Measurements from ENCODE around the gene ATRN. TPM values are rescaled to one million over a fixed set of nuclear protein-coding genes. Genes with fewer than 3 reads are reported as not detected.

The ATRN gene
- total and polyA plus RNA-seq, 2 of the 8 experiments (the other 6 are each of a cell fraction or from before 2014, with no cell fraction given) = 12.0 to 17.4 TPM

DNA sequence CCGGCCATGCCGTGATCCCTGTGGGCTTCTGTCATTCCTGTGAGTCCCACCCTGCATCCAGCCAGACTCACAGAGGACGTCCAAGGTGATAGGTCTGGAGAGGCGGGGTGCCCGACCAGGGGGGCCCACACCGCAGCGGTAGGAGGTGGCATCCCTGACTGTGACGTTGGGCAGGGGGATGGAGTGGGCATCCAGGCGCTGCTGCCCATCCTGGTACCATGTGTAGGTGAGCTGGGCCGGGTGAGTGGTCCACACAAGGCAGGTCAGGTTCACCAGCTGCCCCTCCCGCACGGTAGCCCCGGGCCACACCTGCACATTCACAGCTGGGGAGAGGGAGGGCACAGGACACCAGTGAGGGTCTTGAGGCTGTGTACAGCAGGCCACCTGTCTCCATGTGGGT, 222.6 kb downstream of the ATRN start:
- Histone ChIP-seq H4K20me1 (replicated peaks in 1 of 2; ENCODE audit: control insufficient read depth in 1 of 2, insufficient read depth in 2 of 2, low read length in 2 of 2) (no peaks in the 10 kb centered on the region), H3K56ac (replicated peaks; ENCODE audit: insufficient read length, low read depth, low read length) (no peak overlapping the region), H3K79me1 (ENCODE audit: low read depth, low read length) (no peaks in the 10 kb centered on the region), H3K4me1 (replicated peaks in 1 of 4; ENCODE audit: control insufficient read depth in 3 of 4, insufficient read depth in 4 of 4, low read length in 3 of 4) (no peaks in the 10 kb centered on the region), H3K18ac (ENCODE audit: extremely low read depth, low read length) (no peak overlapping the region), H3K23ac (ENCODE audit: insufficient read length) (no peak overlapping the region), H2BK20ac (ENCODE audit: low read length) (no peak overlapping the region), H3K36me3 (ENCODE audit: control insufficient read depth in 2 of 4, insufficient read depth in 4 of 4, low read length in 3 of 4) (no peaks in the 10 kb centered on the region), H2BK120ac (replicated peaks; ENCODE audit: low read depth, low read length) (no peak overlapping the region), H4K5ac (ENCODE audit: insufficient read length, low read depth, low read length) (no peak overlapping the region), H3K9me3 (ENCODE audit: insufficient read depth in 2 of 2, low read depth in 1 of 2, low read length in 1 of 2) (peaks cover 4 to 6% of the 10 kb centered on the region in 2 experiments; a peak in 2 of 4 replicates), H3K4ac (replicated peaks; ENCODE audit: insufficient read length, low read depth, low read length) (no peak overlapping the region), H3K4me3 (ENCODE audit: extremely low read depth in 1 of 4, insufficient read depth in 2 of 4, low read depth in 3 of 4, low read length in 4 of 4) (no peak overlapping the region), H2BK5ac (ENCODE audit: low read depth, low read length) (no peak overlapping the region), H2AK5ac (ENCODE audit: low read depth, low read length) (no peak overlapping the region), H3K4me2 (ENCODE audit: insufficient read depth in 1 of 2, low read depth in 2 of 2, low read length in 2 of 2) (no peak overlapping the region), H4K8ac (ENCODE audit: extremely low read depth, insufficient read depth, low read length) (0 out of 2 replicates have a peak overlapping the region, but pooled peaks have one; percentile 35), H2BK12ac (ENCODE audit: low read depth, low read length) (no peak overlapping the region), H4K91ac (replicated peaks; ENCODE audit: insufficient read length, low read length) (no peak overlapping the region), H3K27ac (ENCODE audit: low read depth, low read length) (no peak overlapping the region), H3K27me3 (replicated peaks in 1 of 4; ENCODE audit: control insufficient read depth in 3 of 4, extremely low read depth in 1 of 4, insufficient read depth in 3 of 4, low read length in 3 of 4) (no peaks in the 10 kb centered on the region), H3K23me2 (ENCODE audit: low read depth, low read length) (no peaks in the 10 kb centered on the region), H2BK15ac (ENCODE audit: low read length) (no peak overlapping the region), H3K79me2 (ENCODE audit: control insufficient read depth in 1 of 2, insufficient read depth in 2 of 2, low read length in 2 of 2) (no peaks in the 10 kb centered on the region), H3K14ac (ENCODE audit: insufficient read length) (no peak overlapping the region), H2AFZ (ENCODE audit: low read length) (no peak overlapping the region), H3K9ac (replicated peaks in 1 of 4; ENCODE audit: extremely low read depth in 1 of 4, low read depth in 3 of 4, low read length in 3 of 4) (no peak overlapping the region)
- CTCF ChIA-PET (ENCODE audit: partially characterized antibody) = interaction anchor here (42.0 to 45.1 kb wide), 2 partner anchors 7 kb away, joined by 1432 read pairs; partner anchors contain the start of genes ADAM33 and SIGLEC1
- POLR2A ChIA-PET (ENCODE audit: partially characterized antibody) = interaction anchor here (0.6 to 1.2 kb wide), 2 partner anchors 13 to 85 kb away, joined by 3 read pairs; no protein-coding TSS in a partner anchor
- WGBS, 2 experiments (ENCODE audit: extremely low coverage in 1 of 2, insufficient coverage in 1 of 2, insufficient read length in 1 of 2, insufficient replicate concordance in 2 of 2, low coverage in 1 of 2, low lambda C conversion rate in 2 of 2, missing lambda C conversion rate in 1 of 2) = 90% methylated on average over 13 of the region's 13 CpGs; no CpG with 5 or more reads in 1 of the 2 experiments
- DNase-seq (ENCODE audit: low read depth in 1 of 2, low spot score in 2 of 2) = no peak
- no peak for FAIRE-seq
- TF ChIP-seq BACH1 (IDR thresholded peaks at IDR 0.05; ENCODE audit: low read length) (no peak), RFX5 (IDR thresholded peaks at IDR 0.05; ENCODE audit: borderline replicate concordance, low read depth, low read length) (no peak), CBX5 (IDR thresholded peaks at IDR 0.05; ENCODE audit: low read depth, low read length) (no peak), PHF8 (conservative IDR thresholded peaks at IDR 0.05; ENCODE audit: low read depth, low read length) (no peak), BCL11A (IDR thresholded peaks at IDR 0.05; ENCODE audit: low read depth in 2 of 2, low read length in 2 of 2) (no peak), KDM5A (IDR thresholded peaks at IDR 0.05; ENCODE audit: low read length) (no peak), TCF12 (IDR thresholded peaks at IDR 0.05; ENCODE audit: low read depth, low read length) (no peak), SP2 (IDR thresholded peaks at IDR 0.05; ENCODE audit: low read length) (no peak), TAF7 (optimal IDR thresholded peaks at IDR 0.05; ENCODE audit: borderline replicate concordance, low read depth, low read length) (no peak), JUN (IDR thresholded peaks at IDR 0.05; ENCODE audit: low read depth, low read length) (no peak), SIN3A (conservative IDR thresholded peaks at IDR 0.05 in 1 of 2, IDR thresholded peaks at IDR 0.05 in 1 of 2; ENCODE audit: low read depth in 1 of 2, low read length in 2 of 2) (no peak), RBBP5 (IDR thresholded peaks at IDR 0.05; ENCODE audit: borderline replicate concordance, low read depth, low read length) (no peak)

Data from H1 (cell line).